Amniotic stem cell (primary cell): ENCODE data around the gene PDE12.
"Not testable (repeated sequence)": the region's sequence is repeated elsewhere in the genome, so short reads cannot be mapped to it uniquely, and the experiment has no call there.

Source experiments
- DNase-seq: peaks from one replicate; lab custom pipeline; 2025; lab: John Stamatoyannopoulos, UW

Gene PDE12

DNA sequence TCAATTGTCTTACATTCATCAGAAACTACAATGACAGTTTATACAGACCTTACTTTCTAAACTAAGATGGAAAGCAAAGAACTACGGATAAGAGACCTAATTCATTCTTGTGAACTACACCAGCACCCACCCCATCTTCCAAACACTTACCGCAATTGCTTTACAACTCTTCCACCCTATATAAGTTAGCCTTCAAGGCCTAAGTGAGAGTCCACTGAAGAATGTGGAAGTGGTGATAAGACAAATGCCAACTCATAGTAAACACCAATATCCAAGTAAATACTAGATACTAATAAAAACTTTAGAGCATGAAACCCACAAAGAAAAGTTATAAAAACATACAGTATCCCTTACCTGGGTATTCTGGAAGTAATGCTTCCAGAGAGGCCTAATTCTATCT, 27.5 kb downstream of the PDE12 start:
- no peak for DNase-seq

DNA sequence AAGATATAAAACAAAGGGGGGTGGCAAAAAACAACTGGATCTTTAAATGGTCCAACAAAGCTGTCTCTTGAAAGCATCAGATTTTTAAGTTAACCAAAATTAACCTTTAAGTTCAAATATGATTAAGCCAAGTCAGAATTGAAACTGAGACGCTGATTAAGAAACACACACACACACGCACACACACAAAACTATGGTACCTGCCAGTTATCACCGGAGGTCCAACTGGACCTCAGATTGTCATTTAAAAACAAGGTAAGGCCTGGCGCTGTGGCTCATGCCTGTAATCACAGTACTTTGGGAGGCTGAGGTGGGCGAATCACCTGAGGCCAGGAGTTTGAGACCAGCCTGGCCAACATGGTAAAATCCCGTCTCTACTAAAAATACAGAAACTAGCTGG, 30.7 kb downstream of the PDE12 start:
- no peak for DNase-seq

DNA sequence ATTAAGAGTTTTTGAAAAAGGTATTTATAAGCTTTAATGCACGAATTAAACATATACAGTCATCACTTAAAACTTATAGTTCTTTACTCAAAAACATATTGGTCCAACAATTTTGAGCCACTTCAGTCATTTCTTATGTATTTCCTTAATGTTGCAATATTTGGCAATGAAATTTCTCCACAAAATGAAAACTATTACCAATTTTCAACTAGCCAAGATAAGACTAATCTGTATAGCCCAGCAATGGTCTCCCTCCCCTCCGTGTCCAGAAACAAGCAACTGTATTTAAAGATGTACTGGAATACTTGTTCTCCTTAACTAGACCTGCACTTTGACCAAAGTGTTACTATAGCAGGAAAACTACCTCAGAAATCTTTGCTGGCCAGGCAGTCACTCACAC, 31.8 kb downstream of the PDE12 start:
- no peak for DNase-seq

DNA sequence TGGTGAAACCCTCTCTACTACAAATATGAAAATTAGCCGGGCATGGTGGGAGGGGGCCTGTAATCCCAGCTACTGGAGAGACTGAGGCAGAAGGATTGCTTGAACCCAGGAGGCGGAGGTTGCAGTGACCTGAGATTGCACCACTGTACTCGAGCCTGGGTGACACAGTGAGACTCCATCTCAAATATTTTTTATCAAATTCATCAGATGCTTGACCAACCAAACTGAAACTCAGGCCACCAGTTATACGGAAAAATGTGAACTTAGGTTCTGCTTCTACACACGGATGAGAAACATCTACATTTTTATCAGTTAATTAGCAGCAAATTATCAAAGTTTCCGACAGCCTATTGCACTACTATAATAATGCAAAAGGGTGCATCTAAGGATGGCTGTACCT, 36.2 kb downstream of the PDE12 start:
- DNase-seq, result no peak

DNA sequence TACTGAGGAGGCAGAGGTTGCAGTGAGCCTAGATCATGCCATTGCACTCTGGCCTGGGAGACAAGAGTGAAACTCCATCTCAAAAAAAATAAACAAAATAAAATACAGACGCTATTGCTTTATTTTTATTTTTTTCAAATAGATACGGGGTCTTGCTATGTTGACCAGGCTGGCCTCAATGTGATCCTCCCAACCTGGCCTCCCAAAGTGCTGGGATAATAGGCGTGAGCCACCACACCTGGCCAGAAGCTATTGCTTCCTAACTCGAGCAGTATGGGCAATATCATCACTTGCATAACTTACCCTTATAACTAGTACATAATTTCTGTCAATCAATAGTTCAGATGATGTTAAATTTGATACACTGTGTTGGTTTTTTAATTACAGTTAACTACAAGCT, 38.1 kb downstream of the PDE12 start:
- no peak for DNase-seq

DNA sequence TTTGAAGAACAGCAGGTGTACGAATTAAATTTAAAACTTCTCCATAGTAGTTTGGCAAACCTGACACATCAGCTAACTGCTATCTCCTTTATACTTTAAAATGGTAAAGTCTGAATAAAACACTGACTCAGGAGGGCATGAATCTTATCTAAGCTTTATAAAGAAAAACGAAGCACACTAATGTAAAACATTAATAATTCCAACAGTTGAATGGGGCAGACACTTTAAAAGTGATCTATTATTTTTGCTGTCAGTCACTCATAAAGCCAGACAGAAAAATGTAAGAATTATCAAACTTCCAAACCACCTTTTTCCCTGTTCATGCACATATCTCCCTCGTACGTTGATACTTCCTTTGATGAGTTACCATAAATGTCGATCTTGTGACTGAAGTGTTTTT, 38.5 kb downstream of the PDE12 start:
- DNase-seq, result no peak

DNA sequence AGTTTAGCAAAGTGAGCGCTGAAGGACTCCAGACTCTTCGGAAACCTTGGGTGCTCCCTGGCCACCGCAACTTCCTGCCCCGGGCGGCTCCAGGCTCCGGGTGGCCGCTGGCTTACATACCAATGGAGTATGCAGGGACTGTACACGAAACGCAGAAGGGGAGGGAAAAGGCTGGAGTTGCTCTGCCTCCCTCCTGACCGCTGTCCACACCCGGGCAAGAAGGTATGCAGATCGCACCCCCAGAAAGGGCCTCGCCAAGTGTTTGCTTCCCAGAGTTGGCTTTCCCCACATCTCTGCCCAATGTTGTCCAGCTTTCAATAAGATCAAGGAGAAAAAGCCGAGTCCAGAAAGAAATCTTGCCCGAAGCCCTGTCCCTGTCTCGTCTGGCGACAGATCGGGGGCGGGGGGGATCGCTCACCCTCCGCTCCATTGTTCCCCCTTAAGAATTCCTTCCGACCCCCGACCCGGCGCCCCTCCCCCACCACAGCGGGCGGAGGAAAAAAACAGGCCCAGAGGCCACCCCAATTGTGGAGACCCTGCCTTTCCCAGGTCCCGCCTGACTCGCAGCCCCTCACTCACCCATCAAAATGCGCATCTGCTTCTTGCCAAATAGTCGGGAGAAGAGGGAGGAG, 40.5 kb downstream of the PDE12 start:
- DNase-seq, result peak; percentile 78

DNA sequence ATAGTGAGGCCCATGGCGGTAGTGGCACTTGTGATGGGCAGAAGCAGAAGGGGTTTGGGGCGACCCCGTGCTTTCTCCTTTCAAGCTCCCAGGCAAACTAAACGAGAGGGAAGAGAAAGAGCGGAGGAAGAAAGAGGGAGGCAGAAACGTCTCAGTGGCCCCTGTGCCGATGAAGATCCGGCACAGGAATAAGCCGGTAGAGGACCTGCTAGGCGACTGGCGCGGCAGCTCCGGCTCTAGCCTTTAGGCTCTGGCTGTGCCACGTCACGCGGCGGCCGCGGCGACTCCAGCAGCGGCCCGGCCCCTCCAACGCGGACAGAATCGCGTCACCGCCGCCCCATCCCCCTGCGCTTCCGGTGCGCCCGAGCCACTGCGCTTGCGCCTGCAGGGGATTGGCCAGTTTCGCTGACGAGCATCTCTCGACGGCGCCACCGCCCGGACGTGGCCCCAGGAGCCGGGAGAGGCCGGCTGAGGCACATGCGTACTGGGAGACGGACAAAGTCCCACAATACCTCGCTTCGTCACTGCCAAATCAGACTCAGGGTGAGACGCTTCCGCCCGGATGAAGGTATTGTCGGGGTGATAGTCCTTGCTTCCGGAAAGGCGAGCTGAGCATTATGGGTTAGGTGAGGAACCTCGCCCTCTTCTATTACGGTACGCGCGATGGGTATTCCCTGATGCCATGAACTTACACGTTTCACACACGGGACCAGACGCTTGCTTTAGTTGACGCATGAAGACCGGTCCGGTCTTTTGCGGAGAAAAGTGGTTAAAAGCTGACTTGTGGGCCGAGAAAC, 41.3 kb downstream of the PDE12 start, which contains the start of gene ARF4:
TSS of gene ARF4 (minus strand) at position 218 of the 797 bp plus-strand sequence. CDS start at position 14, 204 bp downstream.
- DNase-seq, result peak; percentile 98

DNA sequence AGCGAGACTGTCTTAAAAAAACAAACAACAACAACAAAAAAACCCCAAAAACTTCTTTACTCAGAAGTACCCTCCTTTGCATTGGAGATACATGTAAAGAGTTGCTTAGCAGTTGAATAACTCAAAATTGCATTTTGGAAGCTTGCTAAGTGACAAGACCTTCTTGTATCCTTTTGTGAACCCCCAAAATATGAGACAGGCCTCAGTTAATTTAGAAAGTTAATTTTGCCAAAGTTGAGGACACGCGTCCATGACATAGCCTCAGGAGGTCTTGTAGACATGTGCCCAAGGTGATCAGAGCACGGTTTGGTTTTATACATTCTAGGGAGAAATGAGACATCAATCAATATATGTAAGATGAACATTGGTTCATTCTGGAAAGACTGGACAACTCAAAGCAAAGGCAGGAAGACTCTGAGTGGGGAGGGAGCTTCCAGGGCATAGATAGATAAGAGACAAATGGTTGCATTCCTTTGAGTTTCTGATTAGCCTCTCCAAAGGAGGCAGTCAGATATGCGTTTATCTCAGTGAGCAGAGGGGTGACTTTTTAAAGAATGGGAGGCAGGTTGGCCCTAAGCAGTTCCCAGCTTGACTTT, 42.8 kb downstream of the PDE12 start:
- no peak for DNase-seq

DNA sequence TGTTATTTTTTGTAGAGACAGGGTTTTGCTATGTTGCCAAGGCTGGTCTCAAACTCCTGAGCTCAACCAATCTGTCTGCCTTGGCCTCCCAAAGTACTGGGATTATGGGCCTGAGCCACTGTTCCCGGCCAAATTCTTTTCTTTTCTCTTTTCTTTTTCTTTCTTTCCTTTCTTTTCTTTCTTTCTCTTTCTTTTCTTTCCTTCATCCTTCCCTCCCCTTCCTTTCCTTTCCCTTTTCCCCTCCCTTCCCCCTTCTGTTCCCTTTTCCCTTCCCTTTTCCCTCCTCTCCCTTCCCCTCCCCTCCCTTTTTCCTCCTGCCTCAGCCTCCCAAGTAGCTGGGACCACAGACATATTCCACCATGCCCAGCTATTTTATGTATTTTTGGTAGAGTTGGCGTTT, 44.1 kb downstream of the PDE12 start:
- no peak for DNase-seq

DNA sequence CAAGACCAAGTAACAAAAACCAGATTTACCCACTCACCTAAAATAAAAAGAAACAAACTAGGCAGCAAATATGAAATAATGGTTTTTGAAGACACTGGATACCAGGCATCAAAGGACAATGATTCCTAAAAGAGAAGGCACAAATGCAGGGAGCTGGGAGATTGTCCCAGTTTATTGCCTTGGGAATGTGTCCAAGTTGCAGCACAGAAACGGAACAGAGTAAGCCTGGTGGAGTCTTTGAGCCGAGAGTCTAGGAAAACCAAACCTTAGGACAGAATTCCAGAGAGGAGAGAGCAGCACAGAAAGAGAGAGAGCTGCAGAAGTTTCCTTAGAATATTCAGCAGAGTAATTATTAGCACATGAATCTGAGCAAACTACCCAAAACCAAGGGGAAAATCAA, 48.9 kb downstream of the PDE12 start:
- DNase-seq, result no peak

DNA sequence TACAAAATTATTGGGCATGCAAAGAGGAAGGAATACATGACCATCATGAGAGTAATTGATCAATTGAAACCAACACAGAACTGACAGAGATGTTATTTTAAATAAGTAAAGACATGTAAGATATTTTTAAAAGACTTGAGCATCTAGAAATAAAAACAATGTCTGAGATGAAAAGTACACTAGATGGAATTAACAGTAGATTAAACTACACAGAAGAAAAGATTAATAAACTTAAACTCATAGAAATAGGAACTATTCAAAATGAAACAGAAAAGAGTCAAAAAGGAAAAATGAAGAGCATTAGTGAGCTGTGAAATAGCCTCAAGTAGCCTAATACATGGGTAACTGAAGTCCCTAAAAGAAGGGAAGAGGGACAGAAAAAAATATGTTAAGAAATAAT, 49.6 kb downstream of the PDE12 start:
- no peak for DNase-seq

DNA sequence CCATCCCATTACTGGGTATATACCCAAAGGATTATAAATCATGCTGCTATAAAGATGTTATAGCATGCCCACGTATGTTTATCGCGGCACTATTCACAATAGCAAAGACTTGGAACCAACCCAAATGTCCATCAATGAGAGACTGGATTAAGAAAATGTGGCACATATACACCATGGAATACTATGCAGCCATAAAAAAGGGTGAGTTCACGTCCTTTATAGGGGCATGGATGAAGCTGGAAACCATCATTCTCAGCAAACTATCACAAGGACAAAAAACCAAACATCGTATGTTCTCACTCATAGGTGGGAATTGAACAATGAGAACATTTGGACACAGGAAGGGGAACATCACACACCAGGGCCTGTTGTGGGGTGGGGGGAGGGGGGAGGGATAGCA, 55.8 kb downstream of the PDE12 start:
- not testable (repeated sequence) for DNase-seq

DNA sequence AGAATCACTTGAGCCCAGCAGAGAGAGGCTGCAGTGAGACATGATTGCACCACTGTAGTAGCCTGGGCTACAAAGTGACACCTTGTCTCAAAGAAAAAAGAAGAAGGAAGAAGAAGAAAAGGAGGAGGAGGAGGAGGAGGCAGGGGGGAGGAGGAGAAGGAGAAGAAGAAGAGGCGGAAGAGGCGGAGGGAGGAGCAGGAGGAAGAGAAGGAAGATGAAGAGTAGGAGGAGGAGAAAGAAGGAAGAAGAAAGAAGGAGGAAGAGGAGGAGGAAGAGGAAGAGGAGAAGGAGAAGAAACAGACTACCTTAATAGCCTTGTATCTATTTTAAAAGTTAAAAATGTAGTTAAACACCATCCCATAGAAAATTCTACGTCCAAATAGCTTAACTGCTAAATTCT, 60.2 kb downstream of the PDE12 start:
- no peak for DNase-seq
